ENCODE results near the gene PWWP2A.

- TF ChIP-seq CTCF (conservative IDR thresholded peaks at IDR 0.05 in 1 of 2, IDR thresholded peaks at IDR 0.05 in 1 of 2; ENCODE audit: low read depth in 1 of 2, low read length in 2 of 2) (no peak), EZH2 (IDR thresholded peaks at IDR 0.05; ENCODE audit: low read length, missing control alignments) (no peak)
Measured at GRCh38 chr5:160162910-160163309, 43.7 kb upstream of the PWWP2A start.

Measured in fibroblast of lung (primary cell).